Osteoblast (primary cell): ENCODE data around the gene INTS15. TPM values are rescaled to one million over a fixed set of nuclear protein-coding genes. Genes with fewer than 3 reads are reported as not detected.

Source experiments
- DNase-seq: peaks from one replicate; pipeline ENCODE4 v3.0.0; 2011; ENCODE audit warnings: low spot score, mixed read lengths; ENCODE audit not compliant: insufficient read length; ENCODE audit errors: missing footprints
- H2AFZ ChIP-seq: 2 replicates; pipeline ENCODE4 v1.6.0; 2011; ENCODE audit warnings: mild to moderate bottlenecking, low read length
- H3K27ac ChIP-seq: 2 replicates; pipeline ENCODE4 v1.5.1; 2011; ENCODE audit warnings: mild to moderate bottlenecking, low read depth, low read length, moderate library complexity
- H3K27me3 ChIP-seq: 2 replicates; pipeline ENCODE4 v1.6.0; 2012; ENCODE audit warnings: mild to moderate bottlenecking, control low read depth, inconsistent platforms, low read length, moderate library complexity; ENCODE audit not compliant: insufficient read depth
- H3K36me3 ChIP-seq: 2 replicates; pipeline ENCODE4 v1.5.1; 2011; ENCODE audit warnings: mild to moderate bottlenecking, low read length, control low read depth, moderate library complexity; ENCODE audit not compliant: insufficient read depth
- H3K4me1 ChIP-seq: 2 replicates; pipeline ENCODE4 v1.5.1; 2011; ENCODE audit warnings: mild to moderate bottlenecking, low read length, control low read depth, moderate library complexity; ENCODE audit not compliant: insufficient read depth
- H3K4me2 ChIP-seq: 2 replicates; pipeline ENCODE4 v1.6.0; 2011; ENCODE audit warnings: mild to moderate bottlenecking, low read length; ENCODE audit not compliant: insufficient read depth
- H3K4me3 ChIP-seq: fragments of 200-600 bp; sonication (generic); 3 replicates; pipeline ENCODE4 v1.5.1; 2012; ENCODE audit warnings: mild to moderate bottlenecking, low read length, inconsistent platforms; ENCODE audit not compliant: insufficient read depth
- H3K79me2 ChIP-seq: 2 replicates; pipeline ENCODE4 v1.6.0; 2012; ENCODE audit warnings: mild to moderate bottlenecking, low read length, control low read depth, inconsistent platforms; ENCODE audit not compliant: insufficient read depth
- H3K9me3 ChIP-seq: 2 replicates; pipeline ENCODE4 v1.5.1; 2011; ENCODE audit warnings: low read depth, low read length, control low read depth
- H4K20me1 ChIP-seq: 2 replicates; pipeline ENCODE4 v1.6.0; 2012; ENCODE audit warnings: mild to moderate bottlenecking, low read length, control low read depth; ENCODE audit not compliant: insufficient read depth
- CTCF ChIP-seq: IDR thresholded peaks from 2 replicates; pipeline ENCODE4 v1.5.1; 2011; ENCODE audit warnings: mild to moderate bottlenecking, low read depth, low read length, moderate library complexity; ENCODE audit errors: extremely low read depth
- total RNA-seq: library from RNA; depleted of rRNA; stranded (reverse); fragments of >200 nt; gene quantifications from 2 replicates; pipeline ENCODE4 v1.2.3, GENCODE V29; 2012

INTS15 gene
- total RNA-seq, 1 donor = 11.9 TPM

- DNase-seq = peak; percentile 75
- H3K4me3 ChIP-seq = no peak overlapping the region
- TF ChIP-seq CTCF = no peak
- H4K20me1 ChIP-seq = peaks cover 8% of the 10 kb centered on the region
- no peak overlapping the region for H3K4me2 ChIP-seq
- no peaks in the 10 kb centered on the region for H3K79me2 ChIP-seq
- H2AFZ ChIP-seq = no peak overlapping the region
- no peaks in the 10 kb centered on the region for H3K4me1 ChIP-seq
- H3K27me3 ChIP-seq = no peaks in the 10 kb centered on the region
- H3K27ac ChIP-seq = no peak overlapping the region
- peaks cover 14% of the 10 kb centered on the region for H3K36me3 ChIP-seq
- no peaks in the 10 kb centered on the region for H3K9me3 ChIP-seq
These were observed 65.2 kb downstream of the INTS15 start for GRCh38 chr7:6654842-6655610.

GRCh38 chr7:6655636-6656385 is 66.0 kb downstream of the INTS15 start:
- peaks cover 11% of the 10 kb centered on the region for H3K36me3 ChIP-seq

GRCh38 chr7:6656413-6656812 is 66.6 kb downstream of the INTS15 start:
- H4K20me1 ChIP-seq = peaks cover 7% of the 10 kb centered on the region
- H2AFZ ChIP-seq = no peak overlapping the region
- no peak for TF ChIP-seq CTCF
- no peaks in the 10 kb centered on the region for H3K27me3 ChIP-seq
- peak; percentile 58 for DNase-seq
- no peaks in the 10 kb centered on the region for H3K4me1 ChIP-seq
- no peaks in the 10 kb centered on the region for H3K9me3 ChIP-seq
- no peak overlapping the region for H3K4me3 ChIP-seq
- H3K4me2 ChIP-seq = no peak overlapping the region
- H3K36me3 ChIP-seq = peaks cover 11% of the 10 kb centered on the region
- H3K79me2 ChIP-seq = no peaks in the 10 kb centered on the region
- H3K27ac ChIP-seq = no peak overlapping the region

More at GRCh38 chr7:6655636-6656385, 66.0 kb downstream of the INTS15 start:
- Histone ChIP-seq H4K20me1 (peaks cover 7% of the 10 kb centered on the region), H3K4me2 (no peak overlapping the region), H3K4me1 (no peaks in the 10 kb centered on the region), H3K27ac (no peak overlapping the region), H3K79me2 (no peaks in the 10 kb centered on the region), H3K9me3 (no peaks in the 10 kb centered on the region), H3K4me3 (no peak overlapping the region), H2AFZ (no peak overlapping the region), H3K27me3 (no peaks in the 10 kb centered on the region)
- TF ChIP-seq CTCF = no peak
- peak; percentile 81 for DNase-seq

Other genes starting within 250 kb of the INTS15 start
- gene FAM220A, start 241.1 kb upstream of the INTS15 start, total RNA-seq = 20.3 and 25.0 TPM in 2 replicates
- gene RAC1, start 215.5 kb upstream of the INTS15 start, total RNA-seq = 55.4 and 55.7 TPM in 2 replicates
- 17.1 and 17.4 TPM in 2 replicates for gene DAGLB, start 142.1 kb upstream of the INTS15 start, total RNA-seq
- gene KDELR2, start 105.9 kb upstream of the INTS15 start, total RNA-seq = 218 and 245 TPM in 2 replicates
- gene GRID2IP, start 38.6 kb upstream of the INTS15 start, total RNA-seq = under 0.01 TPM in 1 of 2 replicates, not detected in the other
- 51.0 and 61.6 TPM in 2 replicates for gene ZDHHC4, start 12.6 kb upstream of the INTS15 start, total RNA-seq
- under 0.01 TPM in 2 replicates for gene ZNF853, start 25.6 kb downstream of the INTS15 start, total RNA-seq
- gene ZNF316, start 47.3 kb downstream of the INTS15 start, total RNA-seq = 12.4 and 14.1 TPM in 2 replicates
- gene ZNF12, start 116.9 kb downstream of the INTS15 start, total RNA-seq = 20.9 and 22.8 TPM in 2 replicates
- under 0.01 TPM in 1 of 2 replicates, not detected in the other for gene RSPH10B2, start 164.1 kb downstream of the INTS15 start, total RNA-seq
- 50.4 and 67.3 TPM in 2 replicates for gene CCZ1B, start 236.3 kb downstream of the INTS15 start, total RNA-seq